Activated naive CD4-positive, alpha-beta T cell treated with anti-CD3 and anti-CD28 coated beads, Interleukin-2, amount 10 ng/mL, durations not matched to agents 5 hours and 36 hours (primary cell): ENCODE data around the gene PCDHGA4. TPM values are rescaled to one million over a fixed set of nuclear protein-coding genes. Genes with fewer than 3 reads are reported as not detected.

Experiments used
- total RNA-seq, 2 experiments: library from RNA; stranded (reverse); gene quantifications; one replicate each; pipeline ENCODE4 v1.2.3, GENCODE V29; 2021

Gene PCDHGA4
- total RNA-seq, 2 experiments from 2014 or later = 0.10 to 0.14 TPM

DNA sequence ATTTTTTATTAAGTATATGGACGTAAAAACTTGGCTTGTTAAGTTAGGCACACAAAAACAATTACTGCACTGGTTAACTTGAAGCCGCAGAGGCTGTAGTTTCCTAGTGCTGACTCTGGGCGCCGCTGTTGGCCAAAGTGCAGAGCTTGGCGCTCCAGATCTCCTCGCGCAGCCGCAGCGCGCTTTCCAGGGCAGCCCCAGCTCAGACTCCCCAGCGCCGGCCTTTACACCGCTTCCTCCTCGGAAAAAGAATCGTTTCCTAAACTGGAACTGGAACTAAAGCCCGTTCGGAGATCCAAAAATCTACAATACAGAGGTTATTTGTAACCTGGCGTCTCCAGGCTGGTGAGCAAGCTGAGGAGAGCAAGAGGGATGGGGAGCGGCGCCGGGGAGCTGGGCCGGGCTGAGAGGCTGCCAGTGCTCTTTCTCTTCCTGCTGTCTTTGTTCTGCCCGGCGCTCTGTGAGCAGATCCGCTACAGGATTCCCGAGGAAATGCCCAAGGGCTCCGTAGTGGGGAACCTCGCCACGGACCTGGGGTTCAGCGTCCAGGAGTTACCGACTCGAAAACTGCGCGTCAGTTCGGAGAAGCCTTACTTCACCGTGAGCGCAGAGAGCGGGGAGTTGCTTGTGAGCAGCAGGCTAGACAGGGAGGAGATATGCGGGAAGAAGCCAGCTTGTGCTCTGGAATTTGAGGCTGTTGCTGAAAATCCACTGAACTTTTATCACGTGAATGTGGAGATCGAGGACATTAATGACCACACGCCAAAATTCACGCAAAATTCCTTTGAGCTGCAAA, 43.1 kb downstream of the PCDHGA4 start, which contains the start of gene PCDHGB5:
Gene PCDHGB5 (plus strand): TSS at position 192 of the 796 bp plus-strand sequence. CDS start 181 bp downstream, at position 373.

DNA sequence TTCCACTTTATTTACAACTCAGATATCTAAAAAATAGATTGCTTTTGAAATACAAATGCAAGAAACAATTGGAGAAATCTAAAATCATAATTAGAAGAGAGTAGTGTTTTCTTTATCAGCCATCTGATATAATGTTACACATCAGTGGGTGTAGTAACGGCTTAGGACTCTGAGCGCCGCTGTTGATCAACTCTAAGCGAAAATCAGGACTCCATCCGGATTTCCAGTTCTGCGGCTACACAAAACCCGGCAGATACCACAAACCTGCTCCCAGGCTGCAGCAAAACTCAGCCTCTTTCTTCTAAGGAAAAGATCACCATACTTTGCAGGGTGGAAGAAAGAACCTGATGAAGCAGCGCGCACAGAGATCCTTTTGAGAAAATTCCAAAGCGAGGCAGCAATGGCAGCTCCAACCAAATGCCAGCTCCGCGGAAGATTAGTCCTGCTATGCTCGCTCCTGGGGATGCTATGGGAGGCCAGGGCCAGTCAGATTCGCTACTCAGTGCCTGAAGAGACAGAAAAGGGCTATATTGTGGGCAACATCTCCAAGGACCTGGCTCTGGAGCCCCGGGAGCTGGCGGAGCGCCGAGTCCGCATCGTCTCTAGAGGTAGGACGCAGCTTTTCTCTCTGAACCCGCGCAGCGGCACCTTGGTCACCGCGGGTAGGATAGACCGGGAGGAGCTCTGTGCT, 47.9 kb downstream of the PCDHGA4 start, which contains the start of gene PCDHGA9:
Gene PCDHGA9 (plus strand): TSS at position 226 of the 691 bp plus-strand sequence. CDS start 175 bp downstream, at position 401.

Other genes with a start within 250 kb of the PCDHGA4 start
- not detected for gene PCDHB4, start 233.2 kb upstream of the PCDHGA4 start, total RNA-seq
- gene PCDHB5, start 219.8 kb upstream of the PCDHGA4 start, total RNA-seq = not detected
- not detected for gene PCDHB6, start 205.0 kb upstream of the PCDHGA4 start, total RNA-seq
- gene PCDHB7, start 182.4 kb upstream of the PCDHGA4 start, total RNA-seq = not detected
- gene PCDHB8, start 177.2 kb upstream of the PCDHGA4 start, total RNA-seq = not detected
- not detected for gene PCDHB16, start 172.6 kb upstream of the PCDHGA4 start, total RNA-seq
- not detected for gene PCDHB9, start 167.9 kb upstream of the PCDHGA4 start, total RNA-seq
- not detected for gene PCDHB10, start 162.7 kb upstream of the PCDHGA4 start, total RNA-seq
- gene PCDHB11, start 155.4 kb upstream of the PCDHGA4 start, total RNA-seq = not detected
- gene PCDHB12, start 146.3 kb upstream of the PCDHGA4 start, total RNA-seq = not detected
- gene PCDHB13, start 141.1 kb upstream of the PCDHGA4 start, total RNA-seq = not detected
- gene PCDHB14, start 131.7 kb upstream of the PCDHGA4 start, total RNA-seq = not detected
- gene PCDHB15, start 109.6 kb upstream of the PCDHGA4 start, total RNA-seq = not detected
- 1 to 10 TPM in 1 of 2 experiments, under 1 TPM in 1; 0.45 to 1.1 TPM for gene SLC25A2, start 51.0 kb upstream of the PCDHGA4 start, total RNA-seq
- gene TAF7, start 34.2 kb upstream of the PCDHGA4 start, total RNA-seq = 10 to 100 TPM; 73.2 to 73.7 TPM
- gene PCDHGA1, start 24.5 kb upstream of the PCDHGA4 start, total RNA-seq = not detected
- gene PCDHGA2, start 16.3 kb upstream of the PCDHGA4 start, total RNA-seq = not detected
- not detected for gene PCDHGA3, start 11.2 kb upstream of the PCDHGA4 start, total RNA-seq
- not detected for gene PCDHGB1, start 4.9 kb upstream of the PCDHGA4 start, total RNA-seq
- under 1 TPM in 1 of 2 experiments, not detected in 1; 0.12 TPM for gene PCDHGB2, start 5.0 kb downstream of the PCDHGA4 start, total RNA-seq
- not detected for gene PCDHGA5, start 9.1 kb downstream of the PCDHGA4 start, total RNA-seq
- under 1 TPM; 0.10 to 0.14 TPM for gene PCDHGB3, start 15.2 kb downstream of the PCDHGA4 start, total RNA-seq
- under 1 TPM; 0.10 to 0.12 TPM for gene PCDHGA6, start 18.9 kb downstream of the PCDHGA4 start, total RNA-seq
- not detected for gene PCDHGA7, start 27.7 kb downstream of the PCDHGA4 start, total RNA-seq
- not detected for gene PCDHGB4, start 32.7 kb downstream of the PCDHGA4 start, total RNA-seq
- gene PCDHGA8, start 37.6 kb downstream of the PCDHGA4 start, total RNA-seq = under 1 TPM in 1 of 2 experiments, not detected in 1; 0.05 TPM
- under 1 TPM in 1 of 2 experiments, not detected in 1; 0.08 TPM for gene PCDHGB5, start 42.9 kb downstream of the PCDHGA4 start, total RNA-seq
- under 1 TPM in 1 of 2 experiments, not detected in 1; 0.08 TPM for gene PCDHGA9, start 47.8 kb downstream of the PCDHGA4 start, total RNA-seq
- under 1 TPM in 1 of 2 experiments, not detected in 1; 0.05 TPM for gene PCDHGB6, start 53.0 kb downstream of the PCDHGA4 start, total RNA-seq
- gene PCDHGA10, start 58.0 kb downstream of the PCDHGA4 start, total RNA-seq = under 1 TPM; 0.05 TPM
- gene PCDHGB7, start 62.7 kb downstream of the PCDHGA4 start, total RNA-seq = under 1 TPM in 1 of 2 experiments, not detected in 1; 0.08 TPM
- gene PCDHGA11, start 66.0 kb downstream of the PCDHGA4 start, total RNA-seq = under 1 TPM in 1 of 2 experiments, not detected in 1; 0.05 TPM
- gene PCDHGA12, start 75.5 kb downstream of the PCDHGA4 start, total RNA-seq = not detected
- gene PCDHGC3, start 120.9 kb downstream of the PCDHGA4 start, total RNA-seq = not detected
- not detected for gene PCDHGC4, start 130.0 kb downstream of the PCDHGA4 start, total RNA-seq
- not detected for gene PCDHGC5, start 134.1 kb downstream of the PCDHGA4 start, total RNA-seq